ENCODE data around the gene OR12D3. TPM values are rescaled to one million over a fixed set of nuclear protein-coding genes. Genes with fewer than 3 reads are reported as not detected.
"Not testable (repeated sequence)": the region's sequence is repeated elsewhere in the genome, so short reads cannot be mapped to it uniquely, and the experiment has no call there.

Gene OR12D3
- total RNA-seq, 2 experiments from 2014 or later: not detected

DNA sequence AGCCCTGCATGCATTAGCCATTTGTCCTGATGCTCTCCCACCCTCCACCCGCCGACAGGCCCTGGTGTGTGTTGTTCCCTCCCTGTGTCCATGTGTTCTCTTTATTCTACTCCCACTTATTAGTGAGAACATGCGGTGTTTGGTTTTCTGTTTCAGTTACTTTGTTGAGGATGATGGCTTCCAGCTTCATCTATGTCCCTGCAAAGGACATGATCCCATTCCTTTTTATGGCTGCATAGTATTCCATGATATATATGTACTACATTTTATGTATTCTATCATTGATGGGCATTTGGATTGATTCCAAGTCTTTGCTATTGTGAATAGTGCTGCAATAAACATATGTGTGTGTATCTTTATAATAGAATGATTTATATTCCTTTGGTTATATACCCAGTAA is 25.7 kb downstream of the OR12D3 start:
- H3K9me3 Mint-ChIP-seq (ENCODE audit: insufficient read depth); H3K27ac Mint-ChIP-seq; H3K4me1 Mint-ChIP-seq (ENCODE audit: low read depth); H3K4me3 Mint-ChIP-seq; DNase-seq; CTCF ChIA-PET; H3K36me3 Mint-ChIP-seq (ENCODE audit: low read depth); ATAC-seq: not testable (repeated sequence)
- peaks cover 14% of the 10 kb centered on the region for H3K27me3 Mint-ChIP-seq (ENCODE audit: low read depth)
- POLR2A ChIA-PET: interaction anchor here (0.5 kb wide), 1 partner anchor 123 kb away, joined by 3 read pairs; no protein-coding TSS in a partner anchor

DNA sequence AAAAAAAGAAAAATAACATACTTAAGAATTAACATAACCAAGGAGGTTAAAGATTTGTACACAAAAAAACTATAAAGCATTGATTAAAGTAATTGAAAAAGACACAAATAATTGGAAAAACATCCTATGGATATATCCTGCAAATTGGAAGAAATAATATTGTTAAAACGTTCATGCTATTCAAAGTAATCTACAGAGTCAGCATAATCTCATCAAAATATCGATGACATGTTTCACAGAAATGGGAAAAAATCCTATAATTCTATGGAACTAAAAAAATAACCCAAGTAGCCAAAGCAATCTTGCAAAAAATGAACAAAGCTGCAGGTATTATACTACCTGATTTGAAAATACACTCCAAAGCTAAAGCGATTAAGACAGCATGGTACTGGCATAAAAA is 29.7 kb downstream of the OR12D3 start:
- DNase-seq (no peak), ATAC-seq (no peak)
- H3K4me3 Mint-ChIP-seq: no peak overlapping the region
- POLR2A ChIA-PET: no interaction called here
- H3K9me3 Mint-ChIP-seq (ENCODE audit: insufficient read depth): no peaks in the 10 kb centered on the region
- no peaks in the 10 kb centered on the region for H3K4me1 Mint-ChIP-seq (ENCODE audit: low read depth)
- H3K36me3 Mint-ChIP-seq (ENCODE audit: low read depth): no peaks in the 10 kb centered on the region
- H3K27ac Mint-ChIP-seq: no peak overlapping the region
- CTCF ChIA-PET: no interaction called here
- peaks cover 12% of the 10 kb centered on the region for H3K27me3 Mint-ChIP-seq (ENCODE audit: low read depth)

GRCh38 chr6:29336269-29336668 is 38.8 kb downstream of the OR12D3 start:
- no peak for ATAC-seq
- ChIA-PET POLR2A (no interaction called here), CTCF (no interaction called here)
- Mint-ChIP-seq H3K27ac (no peak overlapping the region), H3K36me3 (ENCODE audit: low read depth) (no peaks in the 10 kb centered on the region), H3K9me3 (ENCODE audit: insufficient read depth) (no peaks in the 10 kb centered on the region), H3K4me3 (no peak overlapping the region), H3K4me1 (ENCODE audit: low read depth) (no peaks in the 10 kb centered on the region), H3K27me3 (ENCODE audit: low read depth) (peaks cover 13% of the 10 kb centered on the region)
- DNase-seq: no peak

GRCh38 chr6:29332676-29333075 is 42.4 kb downstream of the OR12D3 start:
- Mint-ChIP-seq H3K4me3 (no peak overlapping the region), H3K9me3 (ENCODE audit: insufficient read depth) (no peaks in the 10 kb centered on the region), H3K27me3 (ENCODE audit: low read depth) (peaks cover 10% of the 10 kb centered on the region), H3K36me3 (ENCODE audit: low read depth) (no peaks in the 10 kb centered on the region), H3K4me1 (ENCODE audit: low read depth) (no peaks in the 10 kb centered on the region), H3K27ac (no peak overlapping the region)
- DNase-seq (no peak), ATAC-seq (no peak)
- CTCF ChIA-PET: no interaction called here
- POLR2A ChIA-PET: no interaction called here

GRCh38 chr6:29325777-29326176 is 49.3 kb downstream of the OR12D3 start:
- H3K4me1 Mint-ChIP-seq (ENCODE audit: low read depth): no peaks in the 10 kb centered on the region

More at GRCh38 chr6:29325777-29326176, 49.3 kb downstream of the OR12D3 start:
- Mint-ChIP-seq H3K27me3 (ENCODE audit: low read depth) (peaks cover 11% of the 10 kb centered on the region), H3K36me3 (ENCODE audit: low read depth) (no peaks in the 10 kb centered on the region), H3K4me3 (no peak overlapping the region), H3K27ac (no peak overlapping the region), H3K9me3 (ENCODE audit: insufficient read depth) (no peaks in the 10 kb centered on the region)
- ChIA-PET POLR2A (no interaction called here), CTCF (no interaction called here)
- no peak for ATAC-seq
- DNase-seq: no peak

Other genes with a start within 250 kb of the OR12D3 start
- not detected for gene OR2J2, start 204.4 kb downstream of the OR12D3 start, total RNA-seq
- gene OR14J1, start 73.6 kb downstream of the OR12D3 start, total RNA-seq: not detected
- gene OR5V1, start 6.4 kb downstream of the OR12D3 start, total RNA-seq: not detected
- not detected for gene OR12D2, start 20.3 kb upstream of the OR12D3 start, total RNA-seq
- not detected for gene OR12D1, start 39.6 kb upstream of the OR12D3 start, total RNA-seq
- gene OR10C1, start 64.0 kb upstream of the OR12D3 start, total RNA-seq: not detected
- not detected for gene OR11A1, start 81.8 kb upstream of the OR12D3 start, total RNA-seq
- not detected for gene OR2H1, start 81.9 kb upstream of the OR12D3 start, total RNA-seq
- gene MAS1L, start 112.7 kb upstream of the OR12D3 start, total RNA-seq: not detected
- gene UBD, start 184.4 kb upstream of the OR12D3 start, total RNA-seq: not detected
- gene OR2H2, start 209.8 kb upstream of the OR12D3 start, total RNA-seq: not detected

Data from activated CD8-positive, alpha-beta T cell treated with anti-CD3 and anti-CD28 coated beads, Interleukin-2, amount 10 ng/mL, durations not matched to agents 7 days and 5 days (primary cell).